ENCODE results near the gene ZSWIM4.
A peak's percentile ranks its signal among the peaks of the same experiment; 100 is the strongest.
"Not testable (repeated sequence)": the region's sequence is repeated elsewhere in the genome, so short reads cannot be mapped to it uniquely, and the experiment has no call there.

Gene ZSWIM4

GRCh38 chr19:13849991-13850909 lies 55.0 kb downstream of the ZSWIM4 start:
- Mint-ChIP-seq H3K4me3 (peak overlapping the region; percentile 61 to 74), H3K27me3 (no peaks in the 10 kb centered on the region), H3K36me3 (no peaks in the 10 kb centered on the region), H3K27ac (peak overlapping the region; percentile 90), H3K4me1 (peaks cover 21 to 42% of the 10 kb centered on the region in 2 donors), H3K9me3 (no peaks in the 10 kb centered on the region)
- ATAC-seq (replicated peaks) (peak; percentile 9 to 33), DNase-seq (peak; percentile 61)

- ATAC-seq (replicated peaks) (no peak), DNase-seq (no peak)
- Mint-ChIP-seq H3K36me3 (no peaks in the 10 kb centered on the region), H3K27ac (peak overlapping the region; percentile 90), H3K4me1 (peaks cover 17 to 39% of the 10 kb centered on the region in 2 donors), H3K9me3 (no peaks in the 10 kb centered on the region), H3K4me3 (peak overlapping the region; percentile 48 to 61), H3K27me3 (no peaks in the 10 kb centered on the region)
These were observed 55.9 kb downstream of the ZSWIM4 start for GRCh38 chr19:13850910-13851733.

DNA sequence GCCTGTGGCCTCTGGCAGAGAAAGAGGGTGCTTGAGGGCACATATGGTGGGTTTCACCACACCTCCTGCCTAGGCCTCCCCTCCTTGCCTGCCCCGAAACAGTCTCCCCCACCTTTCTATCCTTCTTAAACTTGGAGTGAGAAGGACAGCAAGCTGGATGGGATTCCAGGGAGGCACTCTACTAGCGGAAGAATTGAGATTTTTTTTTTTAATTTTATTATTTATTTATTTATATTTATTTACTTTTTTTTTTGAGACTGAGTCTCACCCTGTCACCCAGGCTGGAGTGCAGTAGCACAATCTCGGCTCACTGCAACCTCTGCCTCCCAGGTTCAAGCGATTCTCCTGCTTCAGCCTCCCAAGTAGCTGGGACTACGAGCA lies 56.5 kb downstream of the ZSWIM4 start:
- not testable (repeated sequence) for H3K27ac Mint-ChIP-seq; H3K27me3 Mint-ChIP-seq; H3K4me3 Mint-ChIP-seq; DNase-seq; ATAC-seq (replicated peaks); H3K36me3 Mint-ChIP-seq; H3K9me3 Mint-ChIP-seq
- peaks cover 11 to 33% of the 10 kb centered on the region in 2 donors for H3K4me1 Mint-ChIP-seq

- peaks cover 10 to 28% of the 10 kb centered on the region in 2 donors for H3K4me1 Mint-ChIP-seq
- H3K27me3 Mint-ChIP-seq; ATAC-seq (replicated peaks); DNase-seq; H3K9me3 Mint-ChIP-seq; H3K4me3 Mint-ChIP-seq; H3K36me3 Mint-ChIP-seq: not testable (repeated sequence)
- peak overlapping the region; percentile 9 for H3K27ac Mint-ChIP-seq
These were observed 57.0 kb downstream of the ZSWIM4 start for GRCh38 chr19:13852171-13852707.

DNA sequence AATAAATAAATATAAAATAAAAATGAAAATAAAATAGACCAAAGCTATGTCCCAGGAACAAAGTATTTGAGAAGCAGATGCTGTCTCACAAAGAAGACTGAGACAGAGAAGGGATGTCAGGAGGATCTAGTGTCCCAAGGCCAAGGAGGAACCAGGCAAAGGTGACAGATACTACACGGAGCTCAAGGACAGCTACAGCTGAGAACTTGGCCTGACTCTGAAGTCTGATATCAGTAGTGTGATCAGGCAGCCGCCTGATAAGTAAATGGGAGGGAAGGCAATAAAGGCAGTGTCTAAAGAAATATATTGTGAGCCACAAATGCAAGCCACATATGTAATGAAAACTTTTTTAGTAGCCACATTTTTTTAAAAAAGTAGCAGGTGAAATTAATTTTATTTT lies 61.3 kb downstream of the ZSWIM4 start:
- Mint-ChIP-seq H3K27ac (no peak overlapping the region), H3K27me3 (no peaks in the 10 kb centered on the region), H3K9me3 (no peaks in the 10 kb centered on the region), H3K4me1 (peaks cover 6 to 16% of the 10 kb centered on the region in 2 donors), H3K36me3 (no peaks in the 10 kb centered on the region), H3K4me3 (no peak overlapping the region)
- ATAC-seq (replicated peaks): no peak
- no peak for DNase-seq

GRCh38 chr19:13859361-13859880 lies 64.2 kb downstream of the ZSWIM4 start:
- no peak overlapping the region for H3K4me3 Mint-ChIP-seq
- ATAC-seq (replicated peaks) (no peak), DNase-seq (no peak)
- no peaks in the 10 kb centered on the region for H3K9me3 Mint-ChIP-seq
- no peak overlapping the region for H3K27ac Mint-ChIP-seq
- peaks cover 14 to 20% of the 10 kb centered on the region in 2 donors for H3K27me3 Mint-ChIP-seq
- H3K4me1 Mint-ChIP-seq: peaks cover 14 to 39% of the 10 kb centered on the region in 2 donors
- H3K36me3 Mint-ChIP-seq: no peaks in the 10 kb centered on the region

GRCh38 chr19:13860679-13861391 lies 65.6 kb downstream of the ZSWIM4 start:
- Mint-ChIP-seq H3K27me3 (peaks cover 18 to 26% of the 10 kb centered on the region in 2 donors), H3K27ac (no peak overlapping the region), H3K9me3 (no peaks in the 10 kb centered on the region), H3K4me1 (peaks cover 19 to 39% of the 10 kb centered on the region in 2 donors), H3K4me3 (peak overlapping the region; percentile 54 to 95), H3K36me3 (no peaks in the 10 kb centered on the region)
- ATAC-seq (replicated peaks) (no peak), DNase-seq (no peak)

GRCh38 chr19:13861392-13861713 lies 66.1 kb downstream of the ZSWIM4 start:
- DNase-seq (no peak), ATAC-seq (replicated peaks) (peak; percentile 14 to 37)
- Mint-ChIP-seq H3K9me3 (no peaks in the 10 kb centered on the region), H3K4me3 (peak overlapping the region; percentile 90 to 95), H3K36me3 (no peaks in the 10 kb centered on the region), H3K27ac (peak overlapping the region; percentile 95), H3K27me3 (peaks cover 22 to 30% of the 10 kb centered on the region in 2 donors), H3K4me1 (peaks cover 21 to 43% of the 10 kb centered on the region in 2 donors)

- no peaks in the 10 kb centered on the region for H3K9me3 Mint-ChIP-seq
- H3K36me3 Mint-ChIP-seq: no peaks in the 10 kb centered on the region
- DNase-seq (peak; percentile 79), ATAC-seq (replicated peaks) (peak; percentile 86 to 89)
- peaks cover 25 to 45% of the 10 kb centered on the region in 2 donors for H3K4me1 Mint-ChIP-seq
- peak overlapping the region; percentile 95 for H3K27ac Mint-ChIP-seq
- H3K27me3 Mint-ChIP-seq: peaks cover 28 to 36% of the 10 kb centered on the region in 2 donors
- H3K4me3 Mint-ChIP-seq: peak overlapping the region; percentile 90 to 95
These were observed 66.7 kb downstream of the ZSWIM4 start for GRCh38 chr19:13861714-13862531.

DNA sequence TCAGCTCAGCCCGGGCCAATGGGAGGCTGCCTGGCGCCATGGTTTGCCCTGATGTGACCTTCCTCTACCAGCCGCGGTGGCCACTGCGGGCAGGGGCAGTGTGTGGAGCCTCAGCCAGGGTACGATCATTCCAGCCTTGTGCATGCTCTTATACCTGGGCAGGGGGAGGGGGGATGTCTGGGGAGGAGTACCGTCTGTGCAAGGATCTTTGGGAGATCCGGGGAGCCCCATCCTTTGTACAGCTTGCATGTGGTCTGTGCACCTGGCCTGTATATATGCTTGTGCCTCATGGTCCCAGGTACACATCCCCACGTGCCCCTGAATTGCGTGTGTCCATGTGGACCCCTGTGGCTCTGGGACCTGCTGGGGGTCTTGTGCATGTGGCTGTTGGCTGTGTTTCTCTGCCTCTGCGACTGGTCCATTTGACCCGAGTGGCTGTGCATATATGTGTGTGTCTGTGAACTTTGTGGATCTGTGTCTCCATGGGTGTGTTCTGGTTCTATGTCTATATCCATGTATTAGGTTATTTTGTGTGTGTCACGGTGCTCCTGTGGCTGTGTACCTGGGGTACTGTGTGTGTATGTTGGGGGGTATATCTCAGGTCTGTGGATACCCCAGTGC lies 68.9 kb downstream of the ZSWIM4 start:
- peaks cover 25 to 45% of the 10 kb centered on the region in 2 donors for H3K4me1 Mint-ChIP-seq
- H3K9me3 Mint-ChIP-seq: no peaks in the 10 kb centered on the region
- H3K36me3 Mint-ChIP-seq: no peaks in the 10 kb centered on the region
- H3K27ac Mint-ChIP-seq: peak overlapping the region; percentile 87
- ATAC-seq (replicated peaks): no peak
- H3K4me3 Mint-ChIP-seq: peak overlapping the region; percentile 47 to 77
- peaks cover 40 to 56% of the 10 kb centered on the region in 2 donors for H3K27me3 Mint-ChIP-seq
- no peak for DNase-seq

- DNase-seq: no peak
- Mint-ChIP-seq H3K27ac (peak overlapping the region; percentile 87), H3K27me3 (peaks cover 47 to 63% of the 10 kb centered on the region in 2 donors), H3K9me3 (no peaks in the 10 kb centered on the region), H3K36me3 (no peaks in the 10 kb centered on the region), H3K4me1 (peaks cover 25 to 45% of the 10 kb centered on the region in 2 donors), H3K4me3 (peak overlapping the region; percentile 64 to 77)
- no peak for ATAC-seq (replicated peaks)
These were observed 69.7 kb downstream of the ZSWIM4 start for GRCh38 chr19:13864667-13865570.
